ENCODE data around the gene LSMEM2. TPM values are rescaled to one million over a fixed set of nuclear protein-coding genes. Genes with fewer than 3 reads are reported as not detected.
A peak's percentile ranks its signal among the peaks of the same experiment; 100 is the strongest.

LSMEM2 gene
- polyA plus RNA-seq, 1 experiment: not detected

DNA sequence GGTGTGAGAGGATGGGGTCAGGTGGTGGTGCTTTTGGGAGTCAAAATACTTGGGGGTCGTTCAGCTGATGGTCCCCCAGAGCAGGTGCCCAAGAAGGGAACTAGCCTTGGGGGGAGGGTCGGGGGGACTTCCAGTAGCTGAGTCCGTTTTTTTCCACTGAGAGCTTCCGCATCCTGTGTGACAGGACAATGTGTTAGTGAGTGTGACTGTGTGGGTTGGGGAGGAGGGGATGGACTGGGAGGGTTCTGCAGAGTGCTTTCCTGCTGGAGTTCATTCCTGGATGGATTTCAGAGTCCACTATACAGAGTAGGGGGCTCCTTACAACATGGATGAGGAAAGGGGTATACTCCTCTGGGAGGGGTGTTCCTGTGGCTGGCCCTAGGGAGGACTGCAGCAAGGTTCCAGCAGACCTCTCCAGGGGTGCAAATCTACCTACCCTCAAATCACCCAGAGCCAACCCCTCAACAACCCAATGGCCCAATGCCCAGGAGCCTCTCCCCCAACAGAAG is 44.3 kb downstream of the LSMEM2 start:
- Histone ChIP-seq H3K9me3 (ENCODE audit: control insufficient read depth, insufficient read depth, low read length) (no peaks in the 10 kb centered on the region; the same call in 1 of the 2 replicates), H3K4me3 (ENCODE audit: low read depth, low read length) (no peak overlapping the region), H3K27ac (ENCODE audit: low read depth, low read length) (no peak overlapping the region), H3K27me3 (ENCODE audit: control insufficient read depth, insufficient read depth, low read length) (no peaks in the 10 kb centered on the region)
- TF ChIP-seq, protein P1, sequence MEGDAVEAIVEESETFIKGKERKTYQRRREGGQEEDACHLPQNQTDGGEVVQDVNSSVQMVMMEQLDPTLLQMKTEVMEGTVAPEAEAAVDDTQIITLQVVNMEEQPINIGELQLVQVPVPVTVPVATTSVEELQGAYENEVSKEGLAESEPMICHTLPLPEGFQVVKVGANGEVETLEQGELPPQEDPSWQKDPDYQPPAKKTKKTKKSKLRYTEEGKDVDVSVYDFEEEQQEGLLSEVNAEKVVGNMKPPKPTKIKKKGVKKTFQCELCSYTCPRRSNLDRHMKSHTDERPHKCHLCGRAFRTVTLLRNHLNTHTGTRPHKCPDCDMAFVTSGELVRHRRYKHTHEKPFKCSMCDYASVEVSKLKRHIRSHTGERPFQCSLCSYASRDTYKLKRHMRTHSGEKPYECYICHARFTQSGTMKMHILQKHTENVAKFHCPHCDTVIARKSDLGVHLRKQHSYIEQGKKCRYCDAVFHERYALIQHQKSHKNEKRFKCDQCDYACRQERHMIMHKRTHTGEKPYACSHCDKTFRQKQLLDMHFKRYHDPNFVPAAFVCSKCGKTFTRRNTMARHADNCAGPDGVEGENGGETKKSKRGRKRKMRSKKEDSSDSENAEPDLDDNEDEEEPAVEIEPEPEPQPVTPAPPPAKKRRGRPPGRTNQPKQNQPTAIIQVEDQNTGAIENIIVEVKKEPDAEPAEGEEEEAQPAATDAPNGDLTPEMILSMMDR (IDR thresholded peaks at IDR 0.05; ENCODE audit: low read depth, low read length): no peak
- no peak for DNase-seq (ENCODE audit: low read depth, low spot score)
- POLR2A ChIA-PET: no interaction called here
- CTCF ChIA-PET: interaction anchor here (0.7 to 1.4 kb wide), 3 partner anchors 13 to 90 kb away, joined by 3 read pairs; no protein-coding TSS in a partner anchor

DNA sequence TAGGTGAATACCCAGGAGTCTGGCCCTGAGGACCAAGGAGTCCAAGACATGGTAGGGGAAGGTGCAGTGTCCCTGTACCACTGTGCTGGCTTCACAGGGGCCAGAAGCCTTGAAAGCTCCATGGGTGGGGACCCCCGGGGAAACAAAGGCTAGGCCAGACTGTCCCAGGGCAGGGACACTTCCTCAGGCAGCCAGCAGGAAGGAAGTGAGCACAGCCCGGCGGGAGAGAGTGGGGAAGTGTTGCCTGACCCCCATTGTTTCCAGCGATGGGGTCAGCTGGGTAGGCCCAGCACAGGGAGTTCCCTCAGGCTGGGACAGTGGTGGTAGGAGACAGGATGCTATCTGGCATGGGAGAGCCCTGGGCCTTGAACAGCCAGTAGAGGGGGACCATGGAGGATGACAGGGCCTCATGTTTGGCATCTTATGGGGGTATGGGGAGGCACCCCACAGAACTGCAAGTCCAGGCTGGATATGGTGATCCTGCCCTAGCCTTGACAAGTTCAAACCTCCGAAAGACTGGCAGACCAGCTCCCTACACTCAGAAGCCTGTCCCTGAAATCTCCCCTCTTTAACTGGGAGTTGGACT is 44.8 kb downstream of the LSMEM2 start:
- Histone ChIP-seq H3K27ac (ENCODE audit: low read depth, low read length) (no peak overlapping the region), H3K27me3 (ENCODE audit: control insufficient read depth, insufficient read depth, low read length) (no peaks in the 10 kb centered on the region), H3K4me3 (ENCODE audit: low read depth, low read length) (no peak overlapping the region), H3K9me3 (ENCODE audit: control insufficient read depth, insufficient read depth, low read length) (no peaks in the 10 kb centered on the region; the same call in 1 of the 2 replicates)
- DNase-seq (ENCODE audit: low read depth, low spot score): no peak
- TF ChIP-seq, protein P1 (IDR thresholded peaks at IDR 0.05; ENCODE audit: low read depth, low read length): no peak
- CTCF ChIA-PET: interaction anchor here (0.6 to 1.9 kb wide), 10 partner anchors 13 to 130 kb away, joined by 3 to 15 read pairs (median 8); partner anchors contain the start of genes HYAL3, NAA80 and RASSF1
- POLR2A ChIA-PET: interaction anchor here (0.6 to 1.0 kb wide), 3 partner anchors 10 to 88 kb away, joined by 3 to 4 read pairs (median 3); no protein-coding TSS in a partner anchor

DNA sequence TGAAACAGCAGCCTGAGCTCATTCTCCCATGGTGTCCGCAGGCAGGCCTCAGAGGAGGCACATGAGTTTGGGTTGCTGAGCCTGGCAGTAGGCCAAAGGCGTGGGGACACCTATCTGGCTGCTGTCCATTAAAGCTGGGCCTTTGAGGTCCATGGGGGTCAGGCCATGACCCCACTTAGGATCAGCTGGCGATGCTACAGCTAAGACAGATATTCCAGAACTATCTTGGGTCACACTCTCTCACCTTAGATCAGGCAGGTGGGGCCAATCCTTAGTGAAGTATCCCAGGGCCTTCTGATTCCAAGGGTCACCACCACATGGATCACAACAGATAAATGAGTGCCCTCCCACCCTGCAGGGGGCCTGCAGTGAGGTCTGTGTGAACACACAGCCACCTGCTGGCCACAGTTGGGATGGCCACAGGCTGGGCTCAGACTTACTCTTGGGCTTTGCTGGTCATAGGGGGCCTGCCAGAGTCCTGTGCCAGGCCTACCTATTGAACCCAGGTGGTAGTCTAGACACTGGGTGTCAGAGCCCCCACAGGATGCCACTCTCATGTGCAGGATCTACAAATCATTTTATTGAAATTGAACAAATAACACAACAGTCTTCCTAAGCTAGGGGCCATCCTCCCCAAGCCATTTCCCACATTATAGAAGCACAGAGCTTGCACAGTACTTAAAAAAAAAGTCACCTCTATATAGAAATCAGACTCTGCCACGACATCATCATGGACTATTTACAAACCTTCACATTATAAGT is 45.6 kb downstream of the LSMEM2 start:
- TF ChIP-seq, protein P1 (IDR thresholded peaks at IDR 0.05; ENCODE audit: low read depth, low read length): peak; percentile 83
- DNase-seq (ENCODE audit: low read depth, low spot score): peak; percentile 42
- POLR2A ChIA-PET: interaction anchor here (0.6 to 1.0 kb wide), 4 partner anchors 9 to 89 kb away, joined by 3 to 4 read pairs (median 3); no protein-coding TSS in a partner anchor
- no peaks in the 10 kb centered on the region; the same call in 1 of the 2 replicates for H3K9me3 ChIP-seq (ENCODE audit: control insufficient read depth, insufficient read depth, low read length)
- no peak overlapping the region for H3K27ac ChIP-seq (ENCODE audit: low read depth, low read length)
- H3K4me3 ChIP-seq (ENCODE audit: low read depth, low read length): no peak overlapping the region
- CTCF ChIA-PET: interaction anchor here (0.6 to 1.9 kb wide), 14 partner anchors 9 to 625 kb away, joined by 3 to 15 read pairs (median 8); partner anchors contain the start of genes HYAL3, NAA80 and RASSF1
- H3K27me3 ChIP-seq (ENCODE audit: control insufficient read depth, insufficient read depth, low read length): no peaks in the 10 kb centered on the region

DNA sequence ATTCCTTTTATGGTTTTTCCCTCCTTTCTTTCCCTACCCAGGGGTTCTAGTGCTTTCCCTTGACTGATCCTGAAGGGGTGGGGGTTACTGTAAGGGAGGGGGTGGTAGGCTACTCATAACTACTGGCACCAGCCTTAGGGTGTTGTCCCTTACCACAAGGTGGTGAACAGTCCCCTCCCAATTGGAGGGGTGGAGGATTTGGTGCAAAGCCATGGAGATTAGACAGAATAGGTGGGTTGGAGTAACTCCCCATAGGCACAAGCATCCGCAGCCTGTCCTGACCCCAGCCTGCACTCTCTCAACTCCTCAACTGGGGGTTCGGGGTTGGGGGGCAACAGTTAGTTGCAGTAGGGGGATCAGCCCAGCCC is 46.2 kb downstream of the LSMEM2 start:
- CTCF ChIA-PET: interaction anchor here (0.6 to 1.9 kb wide), 11 partner anchors 9 to 625 kb away, joined by 3 to 15 read pairs (median 8); partner anchors contain the start of genes HYAL3 and NAA80
- DNase-seq (ENCODE audit: low read depth, low spot score): no peak
- Histone ChIP-seq H3K27me3 (ENCODE audit: control insufficient read depth, insufficient read depth, low read length) (no peaks in the 10 kb centered on the region), H3K27ac (ENCODE audit: low read depth, low read length) (no peak overlapping the region), H3K4me3 (ENCODE audit: low read depth, low read length) (no peak overlapping the region), H3K9me3 (ENCODE audit: control insufficient read depth, insufficient read depth, low read length) (no peaks in the 10 kb centered on the region; the same call in 1 of the 2 replicates)
- POLR2A ChIA-PET: no interaction called here
- TF ChIP-seq, protein P1 (IDR thresholded peaks at IDR 0.05; ENCODE audit: low read depth, low read length): no peak

All from AG04450 (cell line).